Coronary artery (tissue), 2 donors: Measurements from ENCODE around the gene CYSRT1.

Experiments
- DNase-seq: peaks from one replicate; pipeline ENCODE4 v3.0.0-alpha.2; 2017; ENCODE audit warnings: low spot score
- H3K27ac ChIP-seq, 2 donors: fragments of 200-600 bp; sonication (generic); one replicate each; pipeline ENCODE4 v1.5.1; 2016 to 2019
- H3K4me3 ChIP-seq: fragments of 200-600 bp; sonication (generic); 2 replicates; pipeline ENCODE4 v1.5.1; 2016; ENCODE audit warnings: mild to moderate bottlenecking, moderate library complexity
- CTCF ChIP-seq: fragments of 200-600 bp; sonication (generic); IDR thresholded peaks from one replicate; pipeline ENCODE4 v1.5.1; 2019; ENCODE audit warnings: antibody characterized with exemption

The CYSRT1 gene

GRCh38 chr9:137219757-137220316 lies 5.1 kb upstream of the CYSRT1 start:
- no peak overlapping the region for H3K4me3 ChIP-seq

GRCh38 chr9:137220317-137221094 lies 4.5 kb upstream of the CYSRT1 start:
- Histone ChIP-seq H3K4me3 (no peak overlapping the region), H3K27ac (no peak overlapping the region)
- no peak for DNase-seq
- no peak for TF ChIP-seq CTCF

More at GRCh38 chr9:137219757-137220316, 5.1 kb upstream of the CYSRT1 start:
- no peak for DNase-seq
- TF ChIP-seq CTCF: no peak
- no peak overlapping the region for H3K27ac ChIP-seq

- no peak overlapping the region for H3K27ac ChIP-seq
- no peak for DNase-seq
- H3K4me3 ChIP-seq: peak overlapping the region; percentile 87
- TF ChIP-seq CTCF: no peak
Measured at GRCh38 chr9:137221095-137221505, 3.9 kb upstream of the CYSRT1 start.

DNA sequence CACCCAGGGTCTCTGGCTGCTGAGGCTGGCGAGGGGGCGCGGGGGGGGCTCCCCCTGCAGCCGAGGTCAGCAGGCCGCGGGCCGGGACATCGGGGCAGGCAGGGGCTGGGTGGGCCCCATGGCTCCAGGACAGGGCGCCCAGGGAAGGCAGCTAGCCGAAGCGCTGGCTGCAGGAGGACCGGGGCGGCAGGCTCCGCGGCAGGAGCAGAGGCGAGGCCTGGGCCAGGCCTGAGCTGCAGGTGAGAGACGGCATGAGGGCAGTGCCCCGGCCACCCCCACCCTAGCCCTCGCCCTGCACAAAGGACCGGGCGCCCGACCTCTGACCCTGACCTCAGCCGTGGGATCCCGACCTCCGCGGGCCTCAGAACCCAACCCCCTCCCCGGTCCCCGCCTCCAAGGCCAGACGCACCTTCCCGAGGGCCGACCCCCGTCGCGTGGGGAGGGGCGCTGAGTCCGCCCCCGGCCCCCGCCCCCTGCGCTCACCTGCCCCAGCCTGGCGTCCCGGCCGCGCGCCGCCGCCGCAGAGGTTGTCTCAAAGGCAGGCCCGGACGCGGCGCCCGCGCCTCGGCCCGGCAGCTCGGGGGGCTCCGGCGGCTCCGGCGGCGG lies 3.4 kb upstream of the CYSRT1 start:
- no peak for TF ChIP-seq CTCF
- Histone ChIP-seq H3K27ac (peak overlapping the region in 1 of 2 donors; percentile 97), H3K4me3 (peak overlapping the region; percentile 87)
- DNase-seq: no peak

DNA sequence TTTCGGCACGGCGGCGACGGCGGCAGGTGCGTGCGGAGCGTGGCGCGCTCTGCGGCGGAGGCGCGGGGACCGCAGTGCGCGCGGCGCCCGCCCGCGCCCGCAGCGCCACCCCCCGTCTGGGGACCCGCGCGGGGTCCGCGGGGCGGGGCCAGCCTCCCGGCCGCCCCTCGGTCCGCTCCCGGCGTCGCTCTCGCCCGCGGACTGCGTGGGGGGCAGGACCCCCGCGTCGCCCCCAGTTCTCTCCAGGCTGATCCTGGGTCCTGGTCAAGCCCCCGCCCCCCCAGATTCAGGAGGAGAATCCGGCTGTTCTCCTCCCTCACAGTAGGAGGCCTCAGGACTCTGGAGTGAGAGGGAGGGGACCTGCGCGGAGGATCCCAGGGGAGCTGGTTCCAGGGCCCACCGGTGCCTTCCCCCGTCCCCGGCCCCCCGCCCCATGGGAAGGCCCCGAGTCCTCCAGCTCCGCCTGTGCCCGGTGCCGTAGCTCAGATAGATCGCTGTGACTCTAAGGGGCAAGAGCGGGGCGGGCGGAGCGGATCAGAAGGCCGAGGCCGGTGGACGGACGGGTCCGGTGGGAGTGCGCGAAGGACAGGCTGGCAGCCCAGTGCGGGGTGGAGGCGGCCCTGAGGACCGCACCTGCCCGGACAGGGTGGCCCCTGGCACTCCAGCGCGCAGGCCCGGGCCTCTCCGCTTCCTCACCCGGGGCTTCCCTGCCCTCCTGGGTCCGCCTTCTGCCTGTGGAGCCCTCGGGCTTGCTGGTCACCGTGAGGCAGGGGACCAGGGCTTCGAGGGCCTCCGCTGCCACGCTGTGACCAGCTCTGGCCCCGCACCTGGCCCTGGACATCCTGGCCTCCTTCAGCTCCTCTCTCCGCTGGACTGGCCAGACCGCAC lies 2.5 kb upstream of the CYSRT1 start, which contains the start of gene RNF208:
Gene RNF208, minus strand, starts transcription at position 51 of the 888 bp plus-strand sequence. CDS start 1,028 bp downstream, outside the sequence.
- DNase-seq: no peak
- TF ChIP-seq CTCF: no peak
- Histone ChIP-seq H3K27ac (peak within 1 kb of the TSS; percentile 71 to 97), H3K4me3 (peak within 1 kb of the TSS; percentile 87)

DNA sequence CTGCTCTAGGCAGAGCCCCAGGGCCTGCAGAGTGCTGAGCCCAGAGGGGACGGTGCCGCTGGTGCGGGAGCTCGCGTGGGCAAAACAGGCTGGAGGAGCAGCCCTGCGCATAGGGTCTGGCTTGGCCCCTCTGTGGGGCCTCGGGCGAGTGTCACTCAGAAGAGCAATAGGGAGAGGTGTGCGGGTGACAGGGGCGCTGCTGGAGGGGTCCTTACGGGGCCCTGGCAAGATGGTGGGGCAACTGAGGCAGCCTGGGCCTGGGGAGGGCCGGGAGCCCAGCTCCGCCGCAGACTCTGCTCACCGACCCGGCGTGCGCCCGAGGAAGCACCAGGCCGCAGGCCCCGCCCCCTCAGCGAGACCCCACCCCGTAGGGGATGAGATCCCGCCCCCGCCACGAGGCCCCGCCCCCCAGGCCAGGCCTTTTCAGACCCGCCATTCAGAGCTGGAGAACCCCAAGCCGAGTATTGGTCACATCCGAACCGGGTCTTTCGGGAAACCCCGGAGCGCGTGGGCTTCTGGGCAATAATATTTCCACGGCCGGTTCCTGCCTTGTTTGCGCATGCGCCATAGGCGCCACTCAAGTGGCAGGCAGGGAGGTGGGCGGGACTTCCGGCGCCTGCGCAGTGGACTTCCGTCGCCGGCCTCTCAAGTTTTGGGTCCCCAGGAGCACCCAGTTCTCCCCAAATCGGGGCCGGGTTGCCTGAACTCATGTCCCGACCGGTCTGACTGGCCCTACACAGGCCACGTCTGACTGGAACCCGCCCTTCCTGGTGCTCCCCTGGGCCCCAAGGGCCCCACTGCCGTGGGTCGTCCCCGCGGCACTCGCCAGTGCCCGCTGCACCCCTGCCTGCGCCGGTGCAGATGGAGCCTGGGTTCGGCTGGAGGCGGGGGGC lies 1.6 kb upstream of the CYSRT1 start:
- DNase-seq: peak; percentile 99
- no peak for TF ChIP-seq CTCF
- peak overlapping the region; percentile 87 for H3K4me3 ChIP-seq
- H3K27ac ChIP-seq: peak overlapping the region; percentile 71 to 97
